WI38 (cell line): ENCODE results near the gene PROK2.

Experiments used
- H3K4me3 ChIP-seq: 2 replicates; pipeline ENCODE4 v1.5.1; 2011; ENCODE audit warnings: low read depth, mild to moderate bottlenecking, control low read depth, low read length
- TF ChIP-seq, protein P1 (sequence below): IDR thresholded peaks from 2 replicates; pipeline ENCODE4 v1.5.1; 2012; ENCODE audit warnings: low read depth, mild to moderate bottlenecking, control low read depth, low read length

PROK2 gene

DNA sequence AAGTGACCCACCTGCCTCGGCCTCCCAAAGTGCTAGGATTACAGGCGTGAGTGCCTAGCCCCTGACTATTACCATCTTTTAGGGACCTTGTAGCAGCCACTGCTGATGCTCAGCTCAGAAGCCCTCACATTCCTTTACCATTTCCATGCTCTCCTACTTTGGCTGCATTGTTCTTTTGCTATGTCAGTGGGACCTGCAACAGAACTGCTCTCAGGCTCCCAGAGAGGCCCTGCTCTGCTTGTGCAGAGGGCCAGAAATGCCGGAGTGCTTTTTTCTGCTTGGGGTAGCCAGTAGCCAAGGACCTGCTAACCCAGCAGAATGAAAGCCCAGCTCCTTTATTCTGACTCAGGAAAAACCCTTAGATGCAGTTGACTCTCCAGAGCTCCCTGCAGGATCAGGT lies 18.3 kb upstream of the PROK2 start:
- TF ChIP-seq, protein P1, sequence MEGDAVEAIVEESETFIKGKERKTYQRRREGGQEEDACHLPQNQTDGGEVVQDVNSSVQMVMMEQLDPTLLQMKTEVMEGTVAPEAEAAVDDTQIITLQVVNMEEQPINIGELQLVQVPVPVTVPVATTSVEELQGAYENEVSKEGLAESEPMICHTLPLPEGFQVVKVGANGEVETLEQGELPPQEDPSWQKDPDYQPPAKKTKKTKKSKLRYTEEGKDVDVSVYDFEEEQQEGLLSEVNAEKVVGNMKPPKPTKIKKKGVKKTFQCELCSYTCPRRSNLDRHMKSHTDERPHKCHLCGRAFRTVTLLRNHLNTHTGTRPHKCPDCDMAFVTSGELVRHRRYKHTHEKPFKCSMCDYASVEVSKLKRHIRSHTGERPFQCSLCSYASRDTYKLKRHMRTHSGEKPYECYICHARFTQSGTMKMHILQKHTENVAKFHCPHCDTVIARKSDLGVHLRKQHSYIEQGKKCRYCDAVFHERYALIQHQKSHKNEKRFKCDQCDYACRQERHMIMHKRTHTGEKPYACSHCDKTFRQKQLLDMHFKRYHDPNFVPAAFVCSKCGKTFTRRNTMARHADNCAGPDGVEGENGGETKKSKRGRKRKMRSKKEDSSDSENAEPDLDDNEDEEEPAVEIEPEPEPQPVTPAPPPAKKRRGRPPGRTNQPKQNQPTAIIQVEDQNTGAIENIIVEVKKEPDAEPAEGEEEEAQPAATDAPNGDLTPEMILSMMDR, result no peak
- no peak overlapping the region for H3K4me3 ChIP-seq

DNA sequence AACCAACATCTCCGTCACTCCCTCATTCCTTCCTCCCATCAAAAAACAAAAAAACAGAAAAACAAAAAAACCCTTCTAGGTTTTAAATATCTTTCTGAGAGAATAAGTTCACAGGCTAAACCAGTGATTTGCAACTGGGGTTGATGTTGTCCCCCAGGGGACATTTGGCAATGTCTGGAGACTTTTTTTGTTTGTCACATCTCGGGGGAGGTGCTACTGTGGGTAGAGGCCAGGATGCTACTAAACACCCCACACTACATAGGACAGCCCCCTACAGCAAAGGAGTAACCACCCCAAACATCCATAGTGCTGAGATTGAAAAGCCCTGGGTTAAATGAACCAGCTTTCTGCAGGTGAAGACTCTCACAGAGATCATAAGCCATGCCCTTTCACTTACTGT lies 17.0 kb upstream of the PROK2 start:
- H3K4me3 ChIP-seq, result no peak overlapping the region
- TF ChIP-seq, protein P1, result no peak

DNA sequence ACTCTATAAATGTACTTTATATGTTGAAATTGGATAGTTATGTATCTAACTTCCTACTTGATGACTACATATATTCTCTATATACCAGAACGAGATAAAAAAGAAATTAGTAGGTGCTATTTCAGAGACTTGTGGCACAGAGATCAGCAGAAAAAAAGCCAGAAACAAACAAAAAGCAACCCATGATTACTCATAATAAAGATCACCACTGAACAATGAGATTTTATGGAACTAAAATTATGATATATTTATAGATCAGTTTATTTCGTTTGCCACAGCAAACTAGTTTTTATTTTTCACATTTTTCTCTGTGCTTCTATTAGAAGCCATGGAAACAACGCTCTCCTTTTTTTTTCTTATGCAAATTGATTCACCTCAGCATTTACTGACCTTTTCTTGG lies 15.1 kb upstream of the PROK2 start:
- TF ChIP-seq, protein P1, result no peak
- H3K4me3 ChIP-seq, result no peak overlapping the region

DNA sequence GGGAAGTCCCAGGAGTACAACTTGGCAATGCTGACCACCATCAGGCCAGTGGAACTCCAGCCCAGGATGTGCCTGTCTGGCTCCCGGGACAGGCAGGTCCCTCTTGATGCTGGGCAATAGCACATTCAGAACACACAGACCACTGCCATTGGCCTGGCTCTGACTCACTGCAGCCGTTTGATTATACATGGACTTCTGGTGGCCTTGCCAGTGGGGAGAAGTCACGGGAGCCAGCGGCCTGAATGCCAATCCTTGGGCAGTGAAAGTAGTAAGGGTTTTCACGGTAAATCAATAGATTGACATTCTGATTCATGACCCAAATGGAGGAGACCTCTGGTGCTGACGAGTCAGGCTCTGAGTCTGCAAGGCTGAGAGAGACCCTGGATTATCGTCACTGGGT lies 12.5 kb upstream of the PROK2 start:
- no peak overlapping the region for H3K4me3 ChIP-seq
- TF ChIP-seq, protein P1, result no peak

DNA sequence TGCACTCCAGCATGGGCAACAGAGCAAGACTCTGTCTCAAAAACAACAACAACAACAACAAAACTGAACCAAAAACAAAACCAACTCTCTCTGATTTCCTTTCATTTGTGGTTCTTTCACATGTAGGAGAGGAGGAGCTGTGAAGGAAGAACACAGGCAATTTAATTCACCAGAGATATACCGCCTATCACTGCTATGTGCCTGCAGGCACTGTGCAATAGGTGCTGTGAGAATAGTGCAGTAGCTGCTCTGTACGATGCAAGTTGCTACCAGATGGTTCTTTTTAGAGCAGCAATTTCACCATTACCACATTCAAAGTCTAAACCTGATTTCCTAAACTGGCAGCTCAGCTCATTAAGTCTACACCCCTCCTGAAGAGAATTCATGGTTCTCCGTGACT lies 11.3 kb upstream of the PROK2 start:
- TF ChIP-seq, protein P1, result no peak
- H3K4me3 ChIP-seq, result no peak overlapping the region

- H3K4me3 ChIP-seq, result no peak overlapping the region
- TF ChIP-seq, protein P1, result no peak
These were observed 6.7 kb upstream of the PROK2 start for GRCh38 chr3:71791634-71792033.

DNA sequence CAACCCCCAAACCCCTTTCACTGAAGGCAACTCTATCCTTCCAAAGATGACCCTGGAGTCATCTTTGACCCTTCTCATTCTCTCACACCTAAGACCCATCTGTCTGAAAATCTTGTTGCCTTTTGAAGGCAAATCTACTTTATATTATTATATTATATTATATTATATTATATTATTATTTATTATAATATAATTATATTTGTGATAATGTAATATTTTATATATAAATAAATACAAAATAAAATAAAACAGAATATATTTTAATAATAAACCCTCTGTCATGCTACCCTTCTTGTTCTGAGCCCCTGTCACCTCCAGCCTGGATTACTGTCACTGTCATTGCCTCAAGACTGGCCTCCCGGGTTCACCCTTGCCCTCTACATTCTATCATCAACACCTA lies 5.0 kb upstream of the PROK2 start:
- H3K4me3 ChIP-seq, result no peak overlapping the region

More for the DNA sequence above, 5.0 kb upstream of the PROK2 start:
- TF ChIP-seq, protein P1, result no peak
